Measurements from ENCODE around the gene MED13L.
A peak's percentile ranks its signal among the peaks of the same experiment; 100 is the strongest.

The MED13L gene

DNA sequence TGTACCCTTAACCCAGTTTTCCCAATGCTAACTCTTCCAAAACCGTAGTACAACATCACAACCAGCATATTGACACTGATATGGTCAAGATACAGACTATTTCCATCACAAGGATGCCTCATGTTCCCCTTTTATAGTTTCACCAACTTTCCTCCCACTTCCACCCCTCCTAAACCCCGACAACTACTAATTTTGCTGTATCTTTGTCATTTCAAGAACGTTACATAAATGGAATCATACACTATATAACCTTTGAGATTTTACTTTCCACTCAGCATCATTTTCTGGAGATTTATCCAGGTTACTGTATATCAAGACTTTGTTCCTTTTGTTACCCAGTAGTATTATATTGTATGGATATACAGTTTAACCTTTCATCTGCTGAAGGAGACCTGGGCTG, 88.9 kb downstream of the MED13L start:
- H3K4me2 ChIP-seq (ENCODE audit: low read length), result no peak overlapping the region
- peaks cover 25% of the 10 kb centered on the region for H3K4me1 ChIP-seq (ENCODE audit: control insufficient read depth, insufficient read depth, low read length)
- no peaks in the 10 kb centered on the region for H3K27me3 ChIP-seq (ENCODE audit: control insufficient read depth, insufficient read depth, low read length)
- H3K9me3 ChIP-seq (replicated peaks; ENCODE audit: low read length), result no peaks in the 10 kb centered on the region
- no peaks in the 10 kb centered on the region for H3K36me3 ChIP-seq (ENCODE audit: insufficient read depth, low read length)
- no peak overlapping the region for H3K9ac ChIP-seq (ENCODE audit: low read depth, low read length)
- H3K4me3 ChIP-seq (ENCODE audit: low read length), result no peak overlapping the region

DNA sequence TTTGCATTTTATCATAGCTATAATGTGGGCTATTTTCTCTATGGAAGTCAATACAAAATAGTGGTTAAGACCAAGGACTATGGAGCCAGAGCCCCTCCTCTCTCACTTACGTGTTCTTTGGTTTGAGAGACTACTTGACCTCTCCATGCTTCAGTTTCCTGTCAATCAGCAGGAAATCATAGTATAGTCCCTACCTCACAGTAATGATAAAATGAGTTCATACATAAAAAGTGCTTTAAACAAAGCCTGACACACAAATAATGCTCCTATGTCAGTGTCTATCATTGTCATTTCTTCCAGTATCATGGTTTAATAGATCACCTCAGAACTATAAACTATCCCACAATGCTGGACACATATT, 90.4 kb downstream of the MED13L start:
- H3K9ac ChIP-seq (ENCODE audit: low read depth, low read length), result no peak overlapping the region
- H3K4me1 ChIP-seq (ENCODE audit: control insufficient read depth, insufficient read depth, low read length), result peaks cover 28% of the 10 kb centered on the region
- peak overlapping the region; percentile 15 for H3K4me2 ChIP-seq (ENCODE audit: low read length)

DNA sequence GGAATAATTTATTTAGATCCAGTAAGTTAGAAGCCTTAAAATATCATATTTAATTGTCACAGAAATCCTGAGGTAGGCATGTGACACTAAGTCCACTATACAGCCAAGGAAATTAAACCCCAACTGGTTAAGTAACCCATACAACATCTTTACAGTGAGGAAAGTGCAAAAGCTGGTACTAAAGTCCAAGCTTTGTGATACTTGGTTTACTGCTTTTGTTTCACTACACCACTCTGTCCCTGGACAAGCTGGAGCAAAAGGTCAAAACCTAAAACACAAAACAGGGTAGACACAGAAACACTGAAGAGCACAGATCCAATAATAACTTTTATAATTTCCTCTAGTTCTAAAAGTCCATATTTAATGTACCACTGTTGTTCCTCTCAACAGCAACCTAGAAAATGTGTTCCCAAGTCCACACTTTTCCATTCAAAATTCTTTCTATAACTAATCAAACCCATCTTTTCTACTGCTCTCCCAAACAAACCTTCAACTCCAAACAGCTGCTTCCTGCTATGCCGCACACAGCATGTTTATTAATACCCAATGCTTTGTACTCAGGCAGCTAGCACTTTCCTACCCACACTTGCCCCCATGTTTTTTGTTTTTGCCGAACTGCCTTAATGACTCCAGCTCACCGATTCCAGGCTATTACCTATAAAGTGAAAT, 90.9 kb downstream of the MED13L start:
- Histone ChIP-seq H3K9ac (ENCODE audit: low read depth, low read length) (no peak overlapping the region), H3K4me3 (ENCODE audit: low read length) (no peak overlapping the region), H3K4me2 (ENCODE audit: low read length) (peak overlapping the region; percentile 15), H3K27me3 (ENCODE audit: control insufficient read depth, insufficient read depth, low read length) (no peaks in the 10 kb centered on the region), H3K9me3 (replicated peaks; ENCODE audit: low read length) (no peaks in the 10 kb centered on the region), H3K36me3 (ENCODE audit: insufficient read depth, low read length) (no peaks in the 10 kb centered on the region), H3K4me1 (ENCODE audit: control insufficient read depth, insufficient read depth, low read length) (peaks cover 28% of the 10 kb centered on the region)

More for the DNA sequence above, 90.4 kb downstream of the MED13L start:
- Histone ChIP-seq H3K36me3 (ENCODE audit: insufficient read depth, low read length) (no peaks in the 10 kb centered on the region), H3K9me3 (replicated peaks; ENCODE audit: low read length) (no peaks in the 10 kb centered on the region), H3K27me3 (ENCODE audit: control insufficient read depth, insufficient read depth, low read length) (no peaks in the 10 kb centered on the region), H3K4me3 (ENCODE audit: low read length) (no peak overlapping the region)

DNA sequence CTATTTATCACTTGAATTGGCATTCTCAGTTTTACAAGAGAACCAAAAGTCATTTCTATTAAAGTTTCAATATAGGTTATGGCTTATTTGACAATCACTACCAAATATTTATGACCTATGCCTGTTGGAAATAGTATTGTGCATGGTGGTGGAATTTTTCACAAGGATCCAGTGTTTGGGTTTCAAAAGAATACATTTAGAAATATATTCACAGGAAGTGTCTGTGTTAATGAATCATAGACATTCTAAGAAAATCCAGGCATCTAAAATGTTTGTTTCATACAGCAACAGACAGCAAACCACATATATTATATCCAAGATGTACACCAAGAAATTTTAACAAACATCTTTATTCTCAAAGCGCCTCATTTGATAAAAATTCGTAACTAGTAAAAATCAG, 92.7 kb downstream of the MED13L start:
- H3K36me3 ChIP-seq (ENCODE audit: insufficient read depth, low read length), result no peaks in the 10 kb centered on the region
- H3K9ac ChIP-seq (ENCODE audit: low read depth, low read length), result no peak overlapping the region
- peaks cover 28% of the 10 kb centered on the region for H3K4me1 ChIP-seq (ENCODE audit: control insufficient read depth, insufficient read depth, low read length)
- no peaks in the 10 kb centered on the region for H3K9me3 ChIP-seq (replicated peaks; ENCODE audit: low read length)
- H3K4me2 ChIP-seq (ENCODE audit: low read length), result no peak overlapping the region
- no peak overlapping the region for H3K4me3 ChIP-seq (ENCODE audit: low read length)
- no peaks in the 10 kb centered on the region for H3K27me3 ChIP-seq (ENCODE audit: control insufficient read depth, insufficient read depth, low read length)

DNA sequence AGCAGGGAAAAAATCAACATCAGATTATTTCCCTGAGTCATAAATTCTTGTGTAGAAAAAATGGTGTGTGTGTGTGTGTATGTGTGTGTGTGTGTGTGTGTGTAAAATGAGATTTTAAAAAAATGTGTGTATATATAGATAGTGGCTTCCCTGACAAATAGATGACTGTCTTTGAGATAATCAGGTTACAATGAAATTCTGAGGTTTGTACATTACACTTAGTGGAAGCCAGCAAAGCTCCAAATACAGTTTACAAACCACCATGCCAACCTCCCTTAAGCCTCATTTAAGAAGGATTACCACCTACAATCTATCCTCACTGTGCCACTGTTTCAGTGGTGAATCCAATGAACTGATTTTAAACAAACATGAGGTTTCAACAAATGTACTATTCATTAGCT, 93.8 kb downstream of the MED13L start:
- no peak overlapping the region for H3K4me3 ChIP-seq (ENCODE audit: low read length)
- H3K9ac ChIP-seq (ENCODE audit: low read depth, low read length), result no peak overlapping the region
- H3K27me3 ChIP-seq (ENCODE audit: control insufficient read depth, insufficient read depth, low read length), result no peaks in the 10 kb centered on the region
- H3K4me2 ChIP-seq (ENCODE audit: low read length), result no peak overlapping the region
- no peaks in the 10 kb centered on the region for H3K9me3 ChIP-seq (replicated peaks; ENCODE audit: low read length)
- peaks cover 28% of the 10 kb centered on the region for H3K4me1 ChIP-seq (ENCODE audit: control insufficient read depth, insufficient read depth, low read length)
- no peaks in the 10 kb centered on the region for H3K36me3 ChIP-seq (ENCODE audit: insufficient read depth, low read length)

DNA sequence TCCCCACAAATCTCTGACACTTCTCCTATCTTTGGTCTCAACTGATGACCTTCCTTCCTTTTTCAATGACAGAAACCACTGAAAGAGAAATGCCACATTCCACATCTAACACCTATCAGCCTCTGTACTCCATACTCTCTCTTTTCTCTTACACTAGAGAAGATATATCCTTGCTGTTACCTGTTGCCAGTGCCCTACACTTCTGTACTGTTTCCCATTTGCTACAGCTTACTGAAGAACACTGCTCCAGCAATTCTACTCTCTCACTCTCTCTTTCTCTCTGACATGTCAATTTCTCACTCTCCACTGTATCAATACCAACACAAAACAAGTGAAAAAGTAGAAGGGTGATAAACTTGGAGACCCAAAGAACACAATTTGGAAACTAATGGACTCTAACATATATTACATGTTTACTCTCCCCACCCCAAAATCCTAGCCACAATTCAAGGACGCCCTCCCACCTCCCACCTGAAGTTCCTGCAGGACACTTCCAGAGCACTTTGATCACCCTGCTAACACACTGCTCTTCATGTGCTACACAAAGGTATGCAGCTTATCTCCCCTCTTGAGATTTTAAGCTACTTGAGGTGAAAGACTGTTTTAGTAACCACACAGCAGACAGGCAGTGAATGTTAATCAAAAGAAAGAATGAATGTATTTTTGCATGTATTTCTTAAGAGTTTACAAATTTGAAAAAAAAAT, 95.0 kb downstream of the MED13L start:
- H3K4me1 ChIP-seq (ENCODE audit: control insufficient read depth, insufficient read depth, low read length), result peaks cover 28% of the 10 kb centered on the region
- no peak overlapping the region for H3K9ac ChIP-seq (ENCODE audit: low read depth, low read length)
- no peaks in the 10 kb centered on the region for H3K27me3 ChIP-seq (ENCODE audit: control insufficient read depth, insufficient read depth, low read length)
- H3K36me3 ChIP-seq (ENCODE audit: insufficient read depth, low read length), result no peaks in the 10 kb centered on the region
- H3K4me2 ChIP-seq (ENCODE audit: low read length), result no peak overlapping the region
- H3K9me3 ChIP-seq (replicated peaks; ENCODE audit: low read length), result no peaks in the 10 kb centered on the region
- no peak overlapping the region for H3K4me3 ChIP-seq (ENCODE audit: low read length)

DNA sequence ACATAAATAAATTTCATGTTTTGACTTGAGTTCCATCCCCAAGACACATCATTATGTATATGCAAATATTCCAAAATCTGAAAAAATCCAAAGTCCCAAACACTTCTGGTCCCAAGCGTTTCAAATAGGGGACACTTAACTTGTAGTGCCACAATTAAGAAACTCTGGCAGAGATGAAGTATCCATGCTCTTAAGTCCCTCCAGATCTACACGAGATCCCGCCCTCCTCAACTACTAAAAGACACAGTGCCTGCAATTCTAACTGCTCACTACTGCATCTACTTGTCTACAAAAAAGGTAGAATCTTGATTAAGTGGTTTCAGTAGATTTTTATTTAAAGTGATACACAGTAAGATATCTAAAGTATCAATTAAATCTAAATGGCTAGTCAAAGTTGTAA, 97.0 kb downstream of the MED13L start:
- Histone ChIP-seq H3K4me2 (ENCODE audit: low read length) (no peak overlapping the region), H3K9me3 (replicated peaks; ENCODE audit: low read length) (no peaks in the 10 kb centered on the region), H3K4me1 (ENCODE audit: control insufficient read depth, insufficient read depth, low read length) (peaks cover 18% of the 10 kb centered on the region), H3K9ac (ENCODE audit: low read depth, low read length) (no peak overlapping the region), H3K36me3 (ENCODE audit: insufficient read depth, low read length) (no peaks in the 10 kb centered on the region), H3K4me3 (ENCODE audit: low read length) (no peak overlapping the region), H3K27me3 (ENCODE audit: control insufficient read depth, insufficient read depth, low read length) (no peaks in the 10 kb centered on the region)

DNA sequence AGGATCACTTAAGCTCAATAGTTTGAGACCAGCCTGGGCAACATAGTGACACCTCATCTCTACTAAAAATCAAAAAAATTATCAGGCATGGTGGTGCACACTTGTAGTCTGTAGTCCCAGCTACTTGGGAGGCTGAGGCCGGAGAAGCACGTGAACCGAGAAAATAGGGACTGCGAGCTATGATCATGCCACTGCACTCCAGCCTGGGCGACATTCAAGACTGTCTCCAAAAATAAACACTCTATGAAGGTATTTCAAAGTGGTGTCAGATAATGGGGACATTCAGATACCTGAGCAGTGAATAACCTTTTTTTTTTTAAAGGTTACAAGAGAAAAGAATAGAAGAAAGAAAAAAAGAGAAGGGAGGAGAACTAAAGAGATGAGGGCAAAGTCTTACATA, 98.1 kb downstream of the MED13L start:
- Histone ChIP-seq H3K4me2 (ENCODE audit: low read length) (no peak overlapping the region), H3K27me3 (ENCODE audit: control insufficient read depth, insufficient read depth, low read length) (no peaks in the 10 kb centered on the region), H3K4me1 (ENCODE audit: control insufficient read depth, insufficient read depth, low read length) (peaks cover 13% of the 10 kb centered on the region), H3K9ac (ENCODE audit: low read depth, low read length) (no peak overlapping the region), H3K9me3 (replicated peaks; ENCODE audit: low read length) (no peaks in the 10 kb centered on the region), H3K4me3 (ENCODE audit: low read length) (no peak overlapping the region), H3K36me3 (ENCODE audit: insufficient read depth, low read length) (no peaks in the 10 kb centered on the region)

DNA sequence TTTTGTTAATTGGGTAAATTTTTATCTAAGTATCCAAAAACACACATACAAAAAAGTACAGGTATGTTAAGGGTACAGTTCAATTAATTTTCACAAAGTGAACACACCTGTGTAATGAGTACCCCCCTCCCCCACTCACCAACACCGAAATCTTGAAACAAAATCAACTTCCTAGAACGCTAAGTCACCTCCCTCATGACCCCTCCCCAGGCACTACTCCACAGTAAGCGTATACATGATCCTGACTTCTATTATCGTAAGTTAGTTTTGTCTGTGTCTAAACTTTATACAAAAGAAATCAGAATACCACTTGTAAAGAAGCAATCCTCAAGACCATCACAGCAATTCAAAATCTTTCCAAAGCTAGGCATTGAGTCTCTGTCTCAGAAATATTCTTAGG, 100.5 kb downstream of the MED13L start:
- Histone ChIP-seq H3K36me3 (ENCODE audit: insufficient read depth, low read length) (no peaks in the 10 kb centered on the region), H3K9me3 (replicated peaks; ENCODE audit: low read length) (no peaks in the 10 kb centered on the region), H3K27me3 (ENCODE audit: control insufficient read depth, insufficient read depth, low read length) (no peaks in the 10 kb centered on the region)

DNA sequence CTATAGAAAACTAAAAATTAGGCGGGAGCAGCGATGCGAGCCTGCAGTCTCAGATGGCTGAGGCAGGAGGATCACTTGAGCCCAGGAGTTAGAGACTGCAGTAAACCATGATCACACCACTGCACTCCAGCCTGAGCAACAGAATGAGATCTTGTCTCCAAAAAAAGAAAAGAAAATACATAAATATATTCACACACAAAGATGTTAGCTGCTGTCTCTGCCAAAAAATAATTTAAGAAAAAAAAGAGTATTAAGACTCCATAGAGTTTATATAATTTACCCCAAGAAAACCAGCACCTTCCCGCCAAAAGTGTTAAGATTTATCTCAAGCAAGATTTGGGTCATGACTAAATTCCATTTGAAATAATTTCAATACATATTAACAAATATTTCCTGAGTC, 102.6 kb downstream of the MED13L start:
- Histone ChIP-seq H3K36me3 (ENCODE audit: insufficient read depth, low read length) (no peaks in the 10 kb centered on the region), H3K27me3 (ENCODE audit: control insufficient read depth, insufficient read depth, low read length) (no peaks in the 10 kb centered on the region), H3K9me3 (replicated peaks; ENCODE audit: low read length) (no peaks in the 10 kb centered on the region), H3K4me3 (ENCODE audit: low read length) (no peak overlapping the region), H3K4me2 (ENCODE audit: low read length) (no peak overlapping the region), H3K4me1 (ENCODE audit: control insufficient read depth, insufficient read depth, low read length) (peaks cover 15% of the 10 kb centered on the region), H3K9ac (ENCODE audit: low read depth, low read length) (no peak overlapping the region)

More for the DNA sequence above, 100.5 kb downstream of the MED13L start:
- H3K4me2 ChIP-seq (ENCODE audit: low read length), result no peak overlapping the region
- no peak overlapping the region for H3K4me3 ChIP-seq (ENCODE audit: low read length)
- peaks cover 5% of the 10 kb centered on the region for H3K4me1 ChIP-seq (ENCODE audit: control insufficient read depth, insufficient read depth, low read length)
- H3K9ac ChIP-seq (ENCODE audit: low read depth, low read length), result no peak overlapping the region

DNA sequence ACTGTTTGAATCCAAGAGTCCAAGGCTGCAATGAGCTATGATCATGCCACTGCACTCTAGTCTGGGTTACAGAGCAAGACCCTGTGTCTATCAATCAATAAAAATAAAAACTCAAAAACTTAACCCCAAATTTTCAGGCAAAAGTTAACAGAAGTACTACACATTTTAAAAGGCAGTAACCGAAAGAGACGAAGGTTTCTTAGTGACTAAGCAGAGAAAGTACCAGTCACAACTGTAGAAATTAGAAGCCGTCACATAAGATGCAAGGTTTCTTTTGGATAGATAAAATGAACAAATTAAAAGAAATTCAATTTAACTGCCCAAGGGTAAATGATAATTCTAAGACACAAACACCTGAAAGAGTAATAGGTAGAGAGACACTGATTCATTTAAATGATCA, 103.5 kb downstream of the MED13L start:
- H3K4me2 ChIP-seq (ENCODE audit: low read length), result no peak overlapping the region
- H3K4me3 ChIP-seq (ENCODE audit: low read length), result no peak overlapping the region
- H3K9me3 ChIP-seq (replicated peaks; ENCODE audit: low read length), result no peaks in the 10 kb centered on the region
- no peak overlapping the region for H3K9ac ChIP-seq (ENCODE audit: low read depth, low read length)
- peaks cover 15% of the 10 kb centered on the region for H3K4me1 ChIP-seq (ENCODE audit: control insufficient read depth, insufficient read depth, low read length)
- H3K36me3 ChIP-seq (ENCODE audit: insufficient read depth, low read length), result no peaks in the 10 kb centered on the region
- no peaks in the 10 kb centered on the region for H3K27me3 ChIP-seq (ENCODE audit: control insufficient read depth, insufficient read depth, low read length)
